Spleen (tissue), 11 donors: ENCODE data around the gene CKAP2L. TPM values are rescaled to one million over a fixed set of nuclear protein-coding genes. Genes with fewer than 3 reads are reported as not detected.
A peak's percentile ranks its signal among the peaks of the same experiment; 100 is the strongest.

Experiments used
- DNase-seq: peaks from one replicate; pipeline ENCODE4 v3.0.0-alpha.2; 2020
- H3K27ac ChIP-seq, 8 donors: fragments of 200-600 bp; sonication (generic) in 7 of 8; 1 replicate in 4 of 8; 2 replicates in 4 of 8; pipeline versions ENCODE4 v1.5.0 to v1.8.0; 2016 to 2021; ENCODE audit warnings: inconsistent platforms in 4 of 8, mild to moderate bottlenecking in 4 of 8, moderate library complexity in 1 of 8
- H3K27me3 ChIP-seq, 7 donors: fragments of 200-600 bp; sonication (generic) in 6 of 7; replicated peaks in 1 of 7; 1 replicate in 4 of 7; 2 replicates in 3 of 7; pipeline versions ENCODE4 v1.5.0 to v1.8.0; 2016 to 2021; ENCODE audit warnings: inconsistent platforms in 3 of 7, mild to moderate bottlenecking in 1 of 7
- H3K36me3 ChIP-seq, 6 donors: fragments of 200-600 bp; sonication (generic) in 5 of 6; 1 replicate in 4 of 6; 2 replicates in 2 of 6; pipeline versions ENCODE4 v1.5.0 to v1.8.0; 2016 to 2021; ENCODE audit warnings: inconsistent platforms in 2 of 6
- H3K4me1 ChIP-seq, 6 donors: fragments of 200-600 bp; sonication (generic) in 5 of 6; 1 replicate in 3 of 6; 2 replicates in 3 of 6; pipeline versions ENCODE4 v1.5.0 to v1.8.0; 2016 to 2021; ENCODE audit warnings: inconsistent platforms in 3 of 6
- H3K4me3 ChIP-seq, 8 donors: fragments of 200-600 bp; sonication (generic) in 7 of 8; 1 replicate in 4 of 8; 2 replicates in 4 of 8; pipeline versions ENCODE4 v1.5.0 to v1.8.0; 2016 to 2021; ENCODE audit warnings: inconsistent platforms in 4 of 8, mild to moderate bottlenecking in 4 of 8, moderate library complexity in 2 of 8
- H3K9me3 ChIP-seq, 8 donors: fragments of 200-600 bp; sonication (generic) in 7 of 8; 1 replicate in 4 of 8; 2 replicates in 4 of 8; pipeline versions ENCODE4 v1.5.0 to v1.8.0; 2016 to 2021; ENCODE audit warnings: inconsistent platforms in 4 of 8
- CTCF ChIP-seq, 11 experiments: fragments of 200-600 bp in 7 of 11; fragments of 450-650 bp in 4 of 11; sonication (generic) in 4 of 11; IDR thresholded peaks in 8 of 11; conservative IDR thresholded peaks in 3 of 11; 1 replicate in 7 of 11; 2 replicates in 4 of 11; pipeline versions ENCODE4 v1.4.0 to v1.8.0; 2016 to 2021; ENCODE audit warnings: antibody characterized with exemption in 11 of 11, inconsistent platforms in 4 of 11, mild to moderate bottlenecking in 1 of 11
- POLR2A ChIP-seq, 3 donors: fragments of 450-650 bp; IDR thresholded peaks; one replicate each; pipeline ENCODE4 v1.5.1; 2017; ENCODE audit warnings: antibody characterized with exemption in 3 of 3, mild to moderate bottlenecking in 1 of 3
- POLR2AphosphoS5 ChIP-seq, 3 donors: sonication (generic); formaldehyde crosslinking; IDR thresholded peaks; one replicate each; pipeline ENCODE4 v1.5.1; 2017; ENCODE audit warnings: antibody characterized with exemption in 3 of 3
- WGBS, 5 donors: extraction: QIAGEN DNeasy Blood & Tissue Kit in 3 of 5; methylation state at CpG; one replicate each; pipeline versions ENCODE4 v1.1.5 to v1.1.7; 2013 to 2018; 5-methylcytosine and 5-hydroxymethylcytosine counted together
- intact Hi-C: fragments of 100-400 bp; cut with DNase I; formaldehyde crosslinking; loops from one replicate; pipeline ENCODE4 v1.15.0; 2023; ENCODE audit warnings: low total_unique reads
- polyA plus RNA-seq, 3 donors: library from polyadenylated mRNA; stranded (reverse); fragments of 200-250 nt; gene quantifications; one replicate each; pipeline ENCODE4 v1.2.1, GENCODE V29; 2013
- total RNA-seq, 7 donors: library from RNA; depleted of rRNA in 3 of 7; stranded (reverse); fragments of >200 nt in 3 of 7; fragmentation: NEBNext Ultra II Directional in 4 of 7; extraction: Animal tissue kit (Norgen Biotek cat#: 25700) in 4 of 7; gene quantifications; one replicate each; pipeline versions ENCODE4 v1.1.0 to v1.2.1, GENCODE V29; 2016 to 2021
- donor health status: healthy with polysubstance abuse.
- donor health status: DM: no; HTN: no; CAD: no; lungs with moderate emphysema.
- donor health status: DM: no; HTN: no; CAD: no.
- donor health status: Bipolar disorder and iron deficiency.
- donor health status: healthy.
- donor health status: DM: no; HTN: no; CAD: no.
- donor health status: DM: yes; HTN: yes; CAD: no.

CKAP2L gene
- total and polyA plus RNA-seq, 10 donors = 0.20 to 3.5 (median 1.5) TPM

GRCh38 chr2:112730791-112731190 is 33.6 kb downstream of the CKAP2L start:
- DNase-seq = no peak
- Histone ChIP-seq H3K27ac (no peak overlapping the region), H3K4me1 (peaks cover 6 to 46% (median 29%) of the 10 kb centered on the region in 6 donors), H3K27me3 (no peaks in the 10 kb centered on the region), H3K36me3 (no peaks in the 10 kb centered on the region), H3K9me3 (no peaks in the 10 kb centered on the region), H3K4me3 (no peak overlapping the region)
- WGBS, 5 donors = 88 to 95% (median 91%) methylated on average over 5 of the region's 5 CpGs
- intact Hi-C loops = no loop called here
- TF ChIP-seq POLR2AphosphoS5 (IDR thresholded peaks at IDR 0.05) = no peak
- no peak for TF ChIP-seq CTCF (IDR thresholded peaks at IDR 0.05 in 8 of 11, conservative IDR thresholded peaks at IDR 0.05 in 3 of 11)
- TF ChIP-seq POLR2A (IDR thresholded peaks at IDR 0.05) = no peak

- TF ChIP-seq POLR2AphosphoS5 (IDR thresholded peaks at IDR 0.05) = no peak
- TF ChIP-seq CTCF (IDR thresholded peaks at IDR 0.05 in 8 of 11, conservative IDR thresholded peaks at IDR 0.05 in 3 of 11) = no peak
- no peak for TF ChIP-seq POLR2A (IDR thresholded peaks at IDR 0.05)
- Histone ChIP-seq H3K4me3 (no peak overlapping the region), H3K36me3 (no peaks in the 10 kb centered on the region), H3K4me1 (peaks cover 6 to 51% (median 29%) of the 10 kb centered on the region in 6 donors), H3K27me3 (no peaks in the 10 kb centered on the region), H3K9me3 (no peaks in the 10 kb centered on the region), H3K27ac (no peak overlapping the region)
- 70 to 87% (median 81%) methylated on average over 8 of the region's 8 CpGs for WGBS, 5 donors
- no peak for DNase-seq
- intact Hi-C loops = no loop called here
These were observed 34.2 kb downstream of the CKAP2L start for GRCh38 chr2:112730216-112730615.

- peak; percentile 68 for DNase-seq
- H3K9me3 ChIP-seq = no peaks in the 10 kb centered on the region
- intact Hi-C loops = loop anchor here (5.0 kb wide), 2 partner anchors 101 to 126 kb away; no protein-coding TSS in a partner anchor
- WGBS, 5 donors = 47 to 56% (median 51%) methylated on average over 11 of the region's 11 CpGs
- H3K27me3 ChIP-seq = no peaks in the 10 kb centered on the region
- no peak for TF ChIP-seq CTCF (IDR thresholded peaks at IDR 0.05 in 8 of 11, conservative IDR thresholded peaks at IDR 0.05 in 3 of 11)
- no peak for TF ChIP-seq POLR2AphosphoS5 (IDR thresholded peaks at IDR 0.05)
- TF ChIP-seq POLR2A (IDR thresholded peaks at IDR 0.05) = no peak
- H3K4me1 ChIP-seq = peaks cover 6 to 61% (median 29%) of the 10 kb centered on the region in 6 donors
- peak overlapping the region in 1 of 8 donors; percentile 28 for H3K27ac ChIP-seq
- no peaks in the 10 kb centered on the region for H3K36me3 ChIP-seq
- no peak overlapping the region for H3K4me3 ChIP-seq
These were observed 35.8 kb downstream of the CKAP2L start for GRCh38 chr2:112728378-112729175.

GRCh38 chr2:112728029-112728362 is 36.4 kb downstream of the CKAP2L start:
- H3K27me3 ChIP-seq = no peaks in the 10 kb centered on the region
- TF ChIP-seq POLR2A (IDR thresholded peaks at IDR 0.05) = no peak
- TF ChIP-seq POLR2AphosphoS5 (IDR thresholded peaks at IDR 0.05) = no peak
- TF ChIP-seq CTCF (IDR thresholded peaks at IDR 0.05 in 8 of 11, conservative IDR thresholded peaks at IDR 0.05 in 3 of 11) = no peak
- H3K4me3 ChIP-seq = no peak overlapping the region
- intact Hi-C loops = loop anchor here (5.0 kb wide), 2 partner anchors 101 to 126 kb away; no protein-coding TSS in a partner anchor
- DNase-seq = no peak
- H3K36me3 ChIP-seq = no peaks in the 10 kb centered on the region
- H3K4me1 ChIP-seq = peaks cover 6 to 61% (median 29%) of the 10 kb centered on the region in 6 donors
- no peak overlapping the region for H3K27ac ChIP-seq
- 47 to 80% (median 60%) methylated on average over 4 of the region's 4 CpGs for WGBS, 5 donors
- no peaks in the 10 kb centered on the region for H3K9me3 ChIP-seq
